GM21423 (cell line): ENCODE measurements around the gene PIN1.

Experiments used
- ATAC-seq: cut with Tn5 transposase; IDR thresholded peaks from one replicate; pipeline ENCODE4 v1.9.1; 2021; ENCODE audit warnings: mild to moderate bottlenecking, moderate library complexity; ENCODE audit not compliant: unreplicated experiment

The PIN1 gene

GRCh38 chr19:9883231-9883758 lies 48.2 kb downstream of the PIN1 start:
- ATAC-seq, result no peak

GRCh38 chr19:9883764-9884163 lies 48.6 kb downstream of the PIN1 start:
- no peak for ATAC-seq

GRCh38 chr19:9885077-9885552 lies 50.0 kb downstream of the PIN1 start:
- ATAC-seq, result no peak

GRCh38 chr19:9891609-9892373 lies 56.7 kb downstream of the PIN1 start:
- ATAC-seq, result no peak
